HepG2 (cell line): ENCODE data around the gene PLRG1. TPM values are rescaled to one million over a fixed set of nuclear protein-coding genes. Genes with fewer than 3 reads are reported as not detected.

Experiments
- KDM5B ChIP-seq: sonication (generic); formaldehyde crosslinking; IDR thresholded peaks from 2 replicates; pipeline ENCODE4 v1.4.0; 2020; ENCODE audit warnings: missing genetic modification reagents, mild to moderate bottlenecking, borderline replicate concordance
- MTA1 ChIP-seq: sonication (generic); formaldehyde crosslinking; IDR thresholded peaks from 2 replicates; pipeline ENCODE4 v1.4.0; 2020; ENCODE audit warnings: missing genetic modification reagents, mild to moderate bottlenecking, borderline replicate concordance
- POGZ ChIP-seq: sonication (generic); formaldehyde crosslinking; IDR thresholded peaks from 2 replicates; pipeline ENCODE4 v1.4.0; 2020; ENCODE audit warnings: mild to moderate bottlenecking, missing genetic modification reagents
- TBX2 ChIP-seq: sonication (generic); formaldehyde crosslinking; IDR thresholded peaks from 2 replicates; pipeline ENCODE4 v1.5.0; 2020; ENCODE audit warnings: missing genetic modification reagents, mild to moderate bottlenecking, borderline replicate concordance
- ZMYM2 ChIP-seq: sonication (generic); formaldehyde crosslinking; IDR thresholded peaks from 2 replicates; pipeline ENCODE4 v1.8.0; 2022; ENCODE audit warnings: mild to moderate bottlenecking, missing genetic modification reagents
- ZMYM4 ChIP-seq: sonication (generic); formaldehyde crosslinking; IDR thresholded peaks from 2 replicates; pipeline ENCODE4 v1.8.1; 2023; ENCODE audit warnings: mild to moderate bottlenecking, missing genetic modification reagents
- polyA plus RNA-seq, 8 experiments: library from polyadenylated mRNA; depleted of rRNA in 3 of 8; stranded (reverse) in 7 of 8; unstranded in 1 of 8; fragments of >200 nt; fragmentation: Illumina TruSeq in 4 of 8; extraction: Trizol in 4 of 8; gene quantifications; 2 replicates each; pipeline versions ENCODE4 v1.2.1 to v1.2.3, GENCODE V29; 2011 to 2016; ENCODE audit warnings: low read depth in 4 of 8, missing spikeins in 1 of 8, mixed read lengths in 1 of 8; ENCODE audit not compliant: insufficient read depth in 1 of 8
- total RNA-seq, 5 experiments: library from RNA; depleted of rRNA; stranded (reverse); fragments of >200 nt; fragmentation: Illumina TruSeq; extraction: Trizol; gene quantifications; 2 replicates each; pipeline ENCODE4 v1.2.3, GENCODE V29; 2016; ENCODE audit warnings: low read depth in 1 of 5
- TF ChIP-seq, protein P1 (sequence below): sonication (generic); formaldehyde crosslinking; IDR thresholded peaks from 2 replicates; pipeline ENCODE4 v1.4.0; 2020; ENCODE audit warnings: missing genetic modification reagents
- TF ChIP-seq, protein P2 (sequence below): sonication (generic); formaldehyde crosslinking; IDR thresholded peaks from 2 replicates; pipeline ENCODE4 v1.4.0; 2020; ENCODE audit warnings: missing genetic modification reagents, mild to moderate bottlenecking, borderline replicate concordance
- TF ChIP-seq, protein P3 (sequence below): sonication (generic); formaldehyde crosslinking; IDR thresholded peaks from 2 replicates; pipeline ENCODE4 v1.5.1; 2020; ENCODE audit warnings: mild to moderate bottlenecking, missing genetic modification reagents, moderate library complexity

PLRG1 gene
- total and polyA plus RNA-seq, 2 of the 13 experiments (the other 11 are each of a cell fraction or from before 2014, with no cell fraction given), result 77.3 to 110 TPM

DNA sequence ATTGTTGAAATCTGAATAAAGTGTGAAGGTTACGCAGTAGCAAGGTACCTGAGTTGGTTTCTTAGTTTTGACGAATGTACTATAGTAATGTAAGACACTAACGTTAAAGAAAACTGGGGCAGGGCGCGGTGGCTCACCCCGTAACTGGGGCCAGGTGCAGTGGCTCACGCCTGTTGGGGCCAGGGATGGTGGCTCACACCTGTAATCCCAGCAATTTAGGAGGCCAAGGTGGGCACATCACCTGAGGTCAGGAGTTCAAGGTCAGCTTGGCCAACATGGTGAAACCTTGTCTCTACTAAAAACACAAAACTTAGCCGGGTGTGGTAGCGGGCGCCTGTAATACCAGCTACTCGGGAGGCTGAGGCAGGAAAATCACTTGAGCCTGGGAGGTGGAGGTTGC, 47.1 kb upstream of the PLRG1 start (continued):
- TF ChIP-seq ZMYM2, result peak; percentile 55; the same call in 1 of the 2 replicates
- peak; percentile 32; the same call in 1 of the 2 replicates for TF ChIP-seq POGZ (CRISPR knock-in tag)
- TF ChIP-seq, protein P1, sequence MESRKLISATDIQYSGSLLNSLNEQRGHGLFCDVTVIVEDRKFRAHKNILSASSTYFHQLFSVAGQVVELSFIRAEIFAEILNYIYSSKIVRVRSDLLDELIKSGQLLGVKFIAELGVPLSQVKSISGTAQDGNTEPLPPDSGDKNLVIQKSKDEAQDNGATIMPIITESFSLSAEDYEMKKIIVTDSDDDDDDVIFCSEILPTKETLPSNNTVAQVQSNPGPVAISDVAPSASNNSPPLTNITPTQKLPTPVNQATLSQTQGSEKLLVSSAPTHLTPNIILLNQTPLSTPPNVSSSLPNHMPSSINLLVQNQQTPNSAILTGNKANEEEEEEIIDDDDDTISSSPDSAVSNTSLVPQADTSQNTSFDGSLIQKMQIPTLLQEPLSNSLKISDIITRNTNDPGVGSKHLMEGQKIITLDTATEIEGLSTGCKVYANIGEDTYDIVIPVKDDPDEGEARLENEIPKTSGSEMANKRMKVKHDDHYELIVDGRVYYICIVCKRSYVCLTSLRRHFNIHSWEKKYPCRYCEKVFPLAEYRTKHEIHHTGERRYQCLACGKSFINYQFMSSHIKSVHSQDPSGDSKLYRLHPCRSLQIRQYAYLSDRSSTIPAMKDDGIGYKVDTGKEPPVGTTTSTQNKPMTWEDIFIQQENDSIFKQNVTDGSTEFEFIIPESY (CRISPR knock-in tag), result peak; percentile 78
- TF ChIP-seq, protein P2, sequence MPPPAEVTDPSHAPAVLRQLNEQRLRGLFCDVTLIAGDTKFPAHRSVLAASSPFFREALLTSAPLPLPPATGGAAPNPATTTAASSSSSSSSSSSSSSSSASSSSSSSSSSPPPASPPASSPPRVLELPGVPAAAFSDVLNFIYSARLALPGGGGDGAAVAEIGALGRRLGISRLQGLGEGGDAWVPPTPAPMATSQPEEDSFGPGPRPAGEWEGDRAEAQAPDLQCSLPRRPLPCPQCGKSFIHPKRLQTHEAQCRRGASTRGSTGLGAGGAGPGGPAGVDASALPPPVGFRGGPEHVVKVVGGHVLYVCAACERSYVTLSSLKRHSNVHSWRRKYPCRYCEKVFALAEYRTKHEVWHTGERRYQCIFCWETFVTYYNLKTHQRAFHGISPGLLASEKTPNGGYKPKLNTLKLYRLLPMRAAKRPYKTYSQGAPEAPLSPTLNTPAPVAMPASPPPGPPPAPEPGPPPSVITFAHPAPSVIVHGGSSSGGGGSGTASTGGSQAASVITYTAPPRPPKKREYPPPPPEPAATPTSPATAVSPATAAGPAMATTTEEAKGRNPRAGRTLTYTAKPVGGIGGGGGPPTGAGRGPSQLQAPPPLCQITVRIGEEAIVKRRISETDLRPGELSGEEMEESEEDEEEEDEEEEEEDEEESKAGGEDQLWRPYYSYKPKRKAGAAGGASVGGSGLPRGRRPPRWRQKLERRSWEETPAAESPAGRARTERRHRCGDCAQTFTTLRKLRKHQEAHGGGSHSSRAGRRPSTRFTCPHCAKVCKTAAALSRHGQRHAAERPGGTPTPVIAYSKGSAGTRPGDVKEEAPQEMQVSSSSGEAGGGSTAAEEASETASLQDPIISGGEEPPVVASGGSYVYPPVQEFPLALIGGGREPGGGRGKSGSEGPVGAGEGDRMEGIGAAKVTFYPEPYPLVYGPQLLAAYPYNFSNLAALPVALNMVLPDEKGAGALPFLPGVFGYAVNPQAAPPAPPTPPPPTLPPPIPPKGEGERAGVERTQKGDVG (CRISPR knock-in tag), result peak; percentile 41; the same call in 1 of the 2 replicates
- 0 out of 2 replicates have a peak, but pooled peaks have one; percentile 24 for TF ChIP-seq KDM5B (CRISPR knock-in tag)
- TF ChIP-seq TBX2 (CRISPR knock-in tag), result peak; percentile 21; the same call in 1 of the 2 replicates
- TF ChIP-seq, protein P3, sequence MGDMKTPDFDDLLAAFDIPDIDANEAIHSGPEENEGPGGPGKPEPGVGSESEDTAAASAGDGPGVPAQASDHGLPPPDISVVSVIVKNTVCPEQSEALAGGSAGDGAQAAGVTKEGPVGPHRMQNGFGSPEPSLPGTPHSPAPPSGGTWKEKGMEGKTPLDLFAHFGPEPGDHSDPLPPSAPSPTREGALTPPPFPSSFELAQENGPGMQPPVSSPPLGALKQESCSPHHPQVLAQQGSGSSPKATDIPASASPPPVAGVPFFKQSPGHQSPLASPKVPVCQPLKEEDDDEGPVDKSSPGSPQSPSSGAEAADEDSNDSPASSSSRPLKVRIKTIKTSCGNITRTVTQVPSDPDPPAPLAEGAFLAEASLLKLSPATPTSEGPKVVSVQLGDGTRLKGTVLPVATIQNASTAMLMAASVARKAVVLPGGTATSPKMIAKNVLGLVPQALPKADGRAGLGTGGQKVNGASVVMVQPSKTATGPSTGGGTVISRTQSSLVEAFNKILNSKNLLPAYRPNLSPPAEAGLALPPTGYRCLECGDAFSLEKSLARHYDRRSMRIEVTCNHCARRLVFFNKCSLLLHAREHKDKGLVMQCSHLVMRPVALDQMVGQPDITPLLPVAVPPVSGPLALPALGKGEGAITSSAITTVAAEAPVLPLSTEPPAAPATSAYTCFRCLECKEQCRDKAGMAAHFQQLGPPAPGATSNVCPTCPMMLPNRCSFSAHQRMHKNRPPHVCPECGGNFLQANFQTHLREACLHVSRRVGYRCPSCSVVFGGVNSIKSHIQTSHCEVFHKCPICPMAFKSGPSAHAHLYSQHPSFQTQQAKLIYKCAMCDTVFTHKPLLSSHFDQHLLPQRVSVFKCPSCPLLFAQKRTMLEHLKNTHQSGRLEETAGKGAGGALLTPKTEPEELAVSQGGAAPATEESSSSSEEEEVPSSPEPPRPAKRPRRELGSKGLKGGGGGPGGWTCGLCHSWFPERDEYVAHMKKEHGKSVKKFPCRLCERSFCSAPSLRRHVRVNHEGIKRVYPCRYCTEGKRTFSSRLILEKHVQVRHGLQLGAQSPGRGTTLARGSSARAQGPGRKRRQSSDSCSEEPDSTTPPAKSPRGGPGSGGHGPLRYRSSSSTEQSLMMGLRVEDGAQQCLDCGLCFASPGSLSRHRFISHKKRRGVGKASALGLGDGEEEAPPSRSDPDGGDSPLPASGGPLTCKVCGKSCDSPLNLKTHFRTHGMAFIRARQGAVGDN (CRISPR knock-in tag), result peak; percentile 72
- TF ChIP-seq ZMYM4 (CRISPR knock-in tag), result peak; percentile 55; the same call in 1 of the 2 replicates
- peak; percentile 51; the same call in 1 of the 2 replicates for TF ChIP-seq MTA1 (CRISPR knock-in tag)
